Fibroblast of pulmonary artery (primary cell): Measurements from ENCODE around the gene MAP4K4.

Experiments
- DNase-seq: peaks from one replicate; pipeline ENCODE4 v3.0.0-alpha.2; 2010; ENCODE audit warnings: low read depth
- H3K4me3 ChIP-seq: replicated peaks from 2 replicates; pipeline ENCODE4 v1.5.1; 2011; ENCODE audit warnings: low read depth, mild to moderate bottlenecking, control low read depth, low read length, moderate library complexity
- CTCF ChIP-seq: IDR thresholded peaks from 2 replicates; pipeline ENCODE4 v1.5.1; 2011; ENCODE audit warnings: mild to moderate bottlenecking, control low read depth, low read length, inconsistent platforms; ENCODE audit errors: missing control alignments

The MAP4K4 gene

GRCh38 chr2:101900375-101900774, 202.9 kb downstream of the MAP4K4 start:
- H3K4me3 ChIP-seq = no peak overlapping the region
- no peak for DNase-seq
- no peak for TF ChIP-seq CTCF

- no peak for TF ChIP-seq CTCF
- no peak overlapping the region for H3K4me3 ChIP-seq
- no peak for DNase-seq
Measured at GRCh38 chr2:101901241-101901640, 203.7 kb downstream of the MAP4K4 start.

- DNase-seq = no peak
- no peak for TF ChIP-seq CTCF
- no peak overlapping the region for H3K4me3 ChIP-seq
Measured at GRCh38 chr2:101902169-101902568, 204.7 kb downstream of the MAP4K4 start.

GRCh38 chr2:101904916-101905315, 207.4 kb downstream of the MAP4K4 start:
- no peak overlapping the region for H3K4me3 ChIP-seq
- TF ChIP-seq CTCF = no peak

GRCh38 chr2:101905746-101906336, 208.3 kb downstream of the MAP4K4 start:
- no peak for TF ChIP-seq CTCF
- no peak for DNase-seq
- H3K4me3 ChIP-seq = no peak overlapping the region

More at GRCh38 chr2:101904916-101905315, 207.4 kb downstream of the MAP4K4 start:
- no peak for DNase-seq

GRCh38 chr2:101909760-101910159, 212.3 kb downstream of the MAP4K4 start:
- no peak for DNase-seq
- TF ChIP-seq CTCF = no peak
- H3K4me3 ChIP-seq = no peak overlapping the region

- TF ChIP-seq CTCF = no peak
- H3K4me3 ChIP-seq = no peak overlapping the region
- DNase-seq = no peak
Measured at GRCh38 chr2:101912545-101912944, 215.0 kb downstream of the MAP4K4 start.
